Upper lobe of left lung (tissue), 4 donors: ENCODE data around the gene ADARB1.

ENCODE experiments used
- CTCF ChIP-seq, 6 experiments: fragments of 450-650 bp in 4 of 6; fragments of 200-600 bp in 2 of 6; sonication (generic) in 2 of 6; IDR thresholded peaks; one replicate each; pipeline ENCODE4 v1.5.1; 2016 to 2019; ENCODE audit warnings: antibody characterized with exemption in 6 of 6
- POLR2AphosphoS5 ChIP-seq, 2 donors: sonication (generic); formaldehyde crosslinking; IDR thresholded peaks; one replicate each; pipeline ENCODE4 v1.5.1; 2017; ENCODE audit warnings: antibody characterized with exemption in 2 of 2

- TF ChIP-seq POLR2AphosphoS5 (IDR thresholded peaks at IDR 0.05): no peak
- no peak for TF ChIP-seq CTCF (IDR thresholded peaks at IDR 0.05)
Measured at GRCh38 chr21:45187646-45188045, 113.3 kb downstream of the ADARB1 start.
